ENCODE measurements around the gene MT1G.

DNA sequence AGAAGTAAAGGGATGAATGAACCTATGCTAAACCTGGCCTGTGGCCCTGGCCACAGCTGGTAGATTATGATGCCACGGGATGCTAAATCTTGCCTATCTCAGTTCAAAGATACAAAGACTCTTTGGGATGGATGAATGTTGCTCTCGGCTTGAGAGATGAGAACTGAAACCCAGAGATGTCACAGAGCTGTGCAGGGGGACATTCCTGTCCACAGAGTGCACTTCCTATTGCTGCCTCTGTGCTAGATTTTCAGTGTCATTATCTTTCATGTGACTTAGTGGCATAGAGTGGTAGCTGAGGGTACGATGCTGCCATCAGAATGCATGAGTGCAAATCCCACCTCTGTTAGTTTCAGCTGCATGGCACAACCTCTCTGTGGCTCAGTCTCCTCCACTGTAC, 37.7 kb downstream of the MT1G start:
- TF ChIP-seq CTCF (conservative IDR thresholded peaks at IDR 0.05; ENCODE audit: low read length) (no peak), EZH2phosphoT487 (IDR thresholded peaks at IDR 0.05; ENCODE audit: borderline replicate concordance) (no peak)

Data from Loucy (cell line).